GM13977 (cell line): Measurements from ENCODE around the gene CDIPT.

Experiments
- DNase-seq: peaks from one replicate; pipeline ENCODE4 v3.0.0; 2012; ENCODE audit warnings: low spot score
- in situ Hi-C: fragments of 300-500 bp; cut with MboI; formaldehyde crosslinking; loops from one replicate; pipeline ENCODE4 v1.12.0; 2022; ENCODE audit warnings: low sequenced_read_pairs, low pct_unique_long_range_greater_than_20kb, mixed read lengths, inconsistent platforms; ENCODE audit not compliant: unreplicated experiment
- TF ChIP-seq, protein P1 (sequence below): IDR thresholded peaks from 2 replicates; pipeline ENCODE4 v1.5.1; 2012; ENCODE audit warnings: mild to moderate bottlenecking, control low read depth; ENCODE audit not compliant: insufficient read depth; ENCODE audit errors: extremely low read depth, missing control alignments

CDIPT gene

DNA sequence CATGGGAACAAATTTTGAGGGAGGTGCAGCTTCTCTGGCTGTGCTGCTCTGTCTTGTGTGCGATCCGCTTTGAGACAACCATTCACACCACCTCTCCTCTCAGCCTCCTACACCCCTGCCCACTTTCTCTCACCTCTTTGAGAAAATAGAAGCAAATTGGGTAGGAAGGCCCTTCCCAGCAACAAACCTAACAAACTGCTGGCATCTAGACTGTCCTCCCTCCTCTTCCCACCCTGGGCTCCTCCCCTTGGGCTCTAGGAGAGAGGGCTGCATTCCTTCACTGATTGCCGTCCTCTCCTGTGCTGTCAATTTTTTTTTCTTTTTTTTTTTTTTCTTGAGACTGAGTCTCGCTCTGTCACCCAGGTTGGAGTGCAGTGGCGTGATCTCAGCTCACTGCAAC, 13.5 kb downstream of the CDIPT start:
- TF ChIP-seq, protein P1, sequence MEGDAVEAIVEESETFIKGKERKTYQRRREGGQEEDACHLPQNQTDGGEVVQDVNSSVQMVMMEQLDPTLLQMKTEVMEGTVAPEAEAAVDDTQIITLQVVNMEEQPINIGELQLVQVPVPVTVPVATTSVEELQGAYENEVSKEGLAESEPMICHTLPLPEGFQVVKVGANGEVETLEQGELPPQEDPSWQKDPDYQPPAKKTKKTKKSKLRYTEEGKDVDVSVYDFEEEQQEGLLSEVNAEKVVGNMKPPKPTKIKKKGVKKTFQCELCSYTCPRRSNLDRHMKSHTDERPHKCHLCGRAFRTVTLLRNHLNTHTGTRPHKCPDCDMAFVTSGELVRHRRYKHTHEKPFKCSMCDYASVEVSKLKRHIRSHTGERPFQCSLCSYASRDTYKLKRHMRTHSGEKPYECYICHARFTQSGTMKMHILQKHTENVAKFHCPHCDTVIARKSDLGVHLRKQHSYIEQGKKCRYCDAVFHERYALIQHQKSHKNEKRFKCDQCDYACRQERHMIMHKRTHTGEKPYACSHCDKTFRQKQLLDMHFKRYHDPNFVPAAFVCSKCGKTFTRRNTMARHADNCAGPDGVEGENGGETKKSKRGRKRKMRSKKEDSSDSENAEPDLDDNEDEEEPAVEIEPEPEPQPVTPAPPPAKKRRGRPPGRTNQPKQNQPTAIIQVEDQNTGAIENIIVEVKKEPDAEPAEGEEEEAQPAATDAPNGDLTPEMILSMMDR: no peak
- DNase-seq: no peak
- in situ Hi-C loops: no loop called here

DNA sequence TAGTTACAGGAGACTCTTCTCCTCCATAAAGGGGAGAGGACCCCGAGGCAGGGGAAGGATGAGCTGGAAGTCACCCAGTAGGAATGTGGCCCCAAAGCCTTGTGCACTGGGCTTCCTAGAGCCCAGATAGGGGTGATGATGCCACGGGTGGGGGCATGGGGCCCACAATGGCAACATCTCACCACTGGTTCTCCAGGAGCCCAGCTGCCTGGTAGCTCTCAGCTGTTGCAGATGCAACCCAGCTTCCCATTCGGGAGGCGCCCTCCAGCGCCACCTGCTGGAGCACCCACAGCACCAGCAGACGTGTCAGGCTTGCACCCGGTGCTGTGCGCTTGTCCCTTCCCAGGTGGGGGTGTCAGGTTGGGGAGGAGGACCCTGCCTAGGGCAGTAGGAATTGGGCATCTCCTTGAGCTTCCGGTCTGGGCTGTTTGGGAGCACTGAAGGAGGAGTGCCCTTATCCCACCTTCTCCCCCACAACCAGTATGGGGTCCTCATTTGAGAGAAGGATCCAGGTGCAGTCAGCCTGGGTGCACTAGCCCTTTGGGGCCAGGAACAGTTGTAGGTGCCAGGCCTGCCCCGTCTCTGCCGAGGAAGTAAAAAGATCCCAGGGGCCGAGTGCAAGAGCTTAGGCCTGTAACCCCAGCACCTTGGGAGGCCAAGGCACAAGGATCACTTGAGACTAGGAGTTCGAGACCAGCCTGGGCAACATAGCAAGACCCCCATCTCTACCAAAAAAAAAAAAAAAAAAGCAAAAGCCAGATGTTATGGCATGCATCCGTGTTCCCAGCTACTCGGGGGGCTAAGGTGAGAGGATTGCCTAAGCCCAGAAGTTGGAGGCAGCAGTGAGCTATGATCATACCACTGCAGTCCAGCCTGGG, 14.4 kb downstream of the CDIPT start:
- in situ Hi-C loops: no loop called here
- DNase-seq: peak; percentile 82
- TF ChIP-seq, protein P1: peak; percentile 96

DNA sequence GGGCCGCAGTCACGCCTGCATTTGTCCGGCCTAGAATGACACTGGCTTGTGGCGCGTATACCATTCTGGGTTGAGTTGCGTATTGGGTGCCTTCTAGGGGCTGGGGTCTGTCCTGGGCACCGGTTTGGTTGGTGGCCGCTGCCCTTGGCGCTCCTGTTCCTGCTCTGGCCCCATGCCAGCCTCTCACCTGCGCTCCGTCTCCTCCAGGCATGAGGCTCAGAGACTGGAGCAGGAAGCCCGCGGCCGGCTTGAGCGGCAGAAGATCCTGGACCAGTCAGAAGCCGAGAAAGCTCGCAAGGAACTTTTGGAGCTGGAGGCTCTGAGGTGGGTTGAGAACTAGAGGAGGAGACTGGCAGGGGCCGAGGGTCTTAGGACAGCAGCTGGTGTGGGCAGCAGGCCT, 17.4 kb downstream of the CDIPT start:
- TF ChIP-seq, protein P1: no peak
- in situ Hi-C loops: no loop called here

DNA sequence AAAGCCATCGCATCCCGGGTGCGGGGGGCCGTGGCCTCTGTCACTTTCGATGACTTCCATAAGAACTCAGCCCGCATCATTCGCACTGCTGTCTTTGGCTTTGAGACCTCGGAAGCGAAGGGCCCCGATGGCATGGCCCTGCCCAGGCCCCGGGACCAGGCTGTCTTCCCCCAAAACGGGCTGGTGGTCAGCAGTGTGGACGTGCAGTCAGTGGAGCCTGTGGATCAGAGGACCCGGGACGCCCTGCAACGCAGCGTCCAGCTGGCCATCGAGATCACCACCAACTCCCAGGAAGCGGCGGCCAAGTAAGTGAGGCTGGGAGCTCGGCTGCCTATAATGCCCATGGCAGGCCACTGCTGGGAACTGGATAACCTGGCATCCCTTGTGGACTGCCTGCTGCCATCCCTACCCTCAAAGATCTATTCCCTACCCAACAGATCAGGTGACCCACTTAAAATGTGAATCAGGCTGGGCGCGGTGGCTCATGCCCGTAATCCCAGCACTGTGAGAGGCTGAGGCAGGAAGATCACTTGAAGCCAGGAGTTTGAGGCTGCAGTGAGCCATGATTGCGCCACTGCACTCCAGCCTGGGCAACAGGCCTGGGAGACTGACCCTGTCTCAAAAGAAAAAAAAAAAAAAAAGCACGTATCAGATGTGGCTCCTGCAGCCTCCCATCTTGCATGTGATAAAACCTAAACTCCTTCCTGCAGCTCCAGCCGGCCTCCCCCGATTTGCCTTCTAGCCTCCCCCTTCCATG, 18.3 kb downstream of the CDIPT start:
- TF ChIP-seq, protein P1: no peak
- DNase-seq: no peak
- in situ Hi-C loops: no loop called here

More for the DNA sequence above, 17.4 kb downstream of the CDIPT start:
- DNase-seq: no peak

DNA sequence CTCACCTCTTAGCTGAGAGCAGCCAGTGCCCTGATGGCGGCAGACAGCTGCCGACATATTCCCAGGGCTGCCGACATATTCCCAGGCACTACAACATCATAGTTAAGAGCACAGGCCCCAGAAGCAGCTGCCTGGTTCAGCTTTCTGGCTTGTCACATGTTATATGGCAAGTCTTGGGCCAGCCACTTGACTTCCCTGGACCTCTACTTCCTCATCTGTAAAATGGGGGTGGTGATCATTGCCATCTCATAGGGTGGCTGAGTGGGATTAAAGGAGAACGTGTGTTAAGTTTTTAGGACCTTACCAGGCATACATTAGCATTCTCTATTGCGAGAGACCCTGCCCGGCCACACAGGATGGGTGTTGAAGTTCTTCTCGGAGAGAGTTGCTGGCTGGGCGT, 19.1 kb downstream of the CDIPT start:
- DNase-seq: no peak
- TF ChIP-seq, protein P1: no peak

DNA sequence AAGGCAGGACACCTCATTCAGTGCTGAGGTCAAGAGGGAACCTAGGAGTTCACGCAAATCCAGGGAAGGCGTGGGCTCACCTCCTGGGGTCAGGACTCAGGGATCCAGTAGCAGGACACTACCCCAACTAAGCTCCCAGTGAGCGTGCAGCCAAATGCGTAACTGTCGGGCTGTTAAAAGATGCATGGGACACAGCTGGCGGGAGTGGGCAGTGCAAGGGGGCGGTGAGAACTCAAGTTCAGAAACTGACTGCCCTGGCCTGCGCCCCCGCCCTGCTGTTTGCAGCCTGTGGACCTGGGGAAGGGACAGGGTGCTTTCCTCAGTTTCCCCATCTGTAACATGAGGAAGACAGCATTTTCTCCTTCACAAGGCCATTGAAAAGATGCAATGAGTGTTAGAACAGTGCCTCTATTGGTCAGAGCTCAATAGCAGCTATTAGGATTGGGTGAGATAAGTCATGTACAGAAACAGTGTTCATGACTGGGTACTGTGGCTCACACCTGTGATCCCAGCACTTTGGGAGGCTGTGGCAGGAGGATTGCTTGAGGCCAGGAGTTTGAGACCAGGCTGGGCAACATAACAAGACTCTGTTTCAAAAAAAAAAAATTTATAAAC, 20.2 kb downstream of the CDIPT start:
- DNase-seq: no peak
- TF ChIP-seq, protein P1: no peak
- in situ Hi-C loops: no loop called here

More for the DNA sequence above, 19.1 kb downstream of the CDIPT start:
- in situ Hi-C loops: no loop called here
